Tibial artery (tissue), 4 donors: ENCODE measurements around the gene GNG2.

ENCODE experiments used
- DNase-seq, 2 donors: peaks; one replicate each; pipeline ENCODE4 v3.0.0-alpha.2; 2019
- H3K27ac ChIP-seq, 2 donors: fragments of 200-600 bp; sonication (generic) in 1 of 2; 1 replicate in 1 of 2; 2 replicates in 1 of 2; pipeline ENCODE4 v1.5.1; 2018 to 2019; ENCODE audit warnings: mild to moderate bottlenecking in 1 of 2
- H3K27me3 ChIP-seq, 2 donors: fragments of 200-600 bp; sonication (generic) in 1 of 2; one replicate each; pipeline versions ENCODE4 v1.5.1 to v1.6.0; 2016 to 2019
- H3K36me3 ChIP-seq, 3 donors: fragments of 200-600 bp; sonication (generic) in 2 of 3; one replicate each; pipeline ENCODE4 v1.5.1; 2016 to 2019; ENCODE audit warnings: mild to moderate bottlenecking in 2 of 3
- H3K4me1 ChIP-seq, 4 donors: fragments of 200-600 bp; sonication (generic) in 2 of 4; 1 replicate in 3 of 4; 2 replicates in 1 of 4; pipeline ENCODE4 v1.5.1; 2016 to 2019
- H3K4me3 ChIP-seq, 2 donors: fragments of 200-600 bp; sonication (generic) in 1 of 2; 1 replicate in 1 of 2; 2 replicates in 1 of 2; pipeline ENCODE4 v1.5.1; 2018 to 2019; ENCODE audit warnings: mild to moderate bottlenecking in 2 of 2
- H3K9me3 ChIP-seq, 3 donors: fragments of 200-600 bp; sonication (generic) in 1 of 3; one replicate each; pipeline ENCODE4 v1.5.1; 2016 to 2019
- CTCF ChIP-seq, 2 experiments: fragments of 200-600 bp in 1 of 2; fragments of 450-650 bp in 1 of 2; IDR thresholded peaks; one replicate each; pipeline ENCODE4 v1.5.1; 2017 to 2019; ENCODE audit warnings: antibody characterized with exemption in 2 of 2, mild to moderate bottlenecking in 1 of 2, moderate library complexity in 1 of 2
- intact Hi-C: fragments of 100-400 bp; cut with DNase I; formaldehyde crosslinking; loops from one replicate; pipeline ENCODE4 v1.15.0; 2023; ENCODE audit warnings: low total_unique reads

Gene GNG2

GRCh38 chr14:52006361-52006760 is 145.9 kb downstream of the GNG2 start:
- H3K27ac ChIP-seq: no peak overlapping the region
- no peak for TF ChIP-seq CTCF (IDR thresholded peaks at IDR 0.05)
- no peak overlapping the region for H3K4me3 ChIP-seq
- intact Hi-C loops: no loop called here
- peaks cover 0 to 10% (median 4%) of the 10 kb centered on the region in 4 donors for H3K4me1 ChIP-seq
- H3K9me3 ChIP-seq: no peaks in the 10 kb centered on the region
- H3K27me3 ChIP-seq: no peaks in the 10 kb centered on the region
- DNase-seq: no peak
- H3K36me3 ChIP-seq: peaks cover 84 to 96% (median 89%) of the 10 kb centered on the region in 3 donors

- H3K36me3 ChIP-seq: peaks cover 79 to 92% (median 86%) of the 10 kb centered on the region in 3 donors
- intact Hi-C loops: no loop called here
Measured at GRCh38 chr14:52007211-52007610, 146.8 kb downstream of the GNG2 start.

GRCh38 chr14:52007637-52008036 is 147.2 kb downstream of the GNG2 start:
- intact Hi-C loops: no loop called here
- no peak overlapping the region for H3K27ac ChIP-seq
- no peak for DNase-seq

More at GRCh38 chr14:52007211-52007610, 146.8 kb downstream of the GNG2 start:
- DNase-seq: no peak
- no peak overlapping the region for H3K27ac ChIP-seq
- H3K4me1 ChIP-seq: peaks cover 0 to 10% (median 6%) of the 10 kb centered on the region in 4 donors
- no peaks in the 10 kb centered on the region for H3K9me3 ChIP-seq
- TF ChIP-seq CTCF (IDR thresholded peaks at IDR 0.05): no peak
- H3K27me3 ChIP-seq: no peaks in the 10 kb centered on the region
- no peak overlapping the region for H3K4me3 ChIP-seq

GRCh38 chr14:52008136-52008535 is 147.7 kb downstream of the GNG2 start:
- H3K36me3 ChIP-seq: peaks cover 76 to 83% (median 79%) of the 10 kb centered on the region in 3 donors
- H3K9me3 ChIP-seq: no peaks in the 10 kb centered on the region
- intact Hi-C loops: no loop called here
- H3K27me3 ChIP-seq: no peaks in the 10 kb centered on the region
- no peak overlapping the region for H3K4me3 ChIP-seq
- TF ChIP-seq CTCF (IDR thresholded peaks at IDR 0.05): no peak
- no peak for DNase-seq
- peaks cover 0 to 15% (median 13%) of the 10 kb centered on the region in 4 donors for H3K4me1 ChIP-seq
- no peak overlapping the region for H3K27ac ChIP-seq

More at GRCh38 chr14:52007637-52008036, 147.2 kb downstream of the GNG2 start:
- Histone ChIP-seq H3K27me3 (no peaks in the 10 kb centered on the region), H3K4me1 (peaks cover 0 to 14% (median 10%) of the 10 kb centered on the region in 4 donors), H3K4me3 (no peak overlapping the region), H3K36me3 (peaks cover 76 to 88% (median 82%) of the 10 kb centered on the region in 3 donors), H3K9me3 (no peaks in the 10 kb centered on the region)
- no peak for TF ChIP-seq CTCF (IDR thresholded peaks at IDR 0.05)

GRCh38 chr14:52010173-52010693 is 149.8 kb downstream of the GNG2 start:
- Histone ChIP-seq H3K4me1 (peaks cover 0 to 13% (median 9%) of the 10 kb centered on the region in 4 donors), H3K4me3 (no peak overlapping the region), H3K27me3 (no peaks in the 10 kb centered on the region), H3K9me3 (no peaks in the 10 kb centered on the region), H3K27ac (no peak overlapping the region), H3K36me3 (peaks cover 61 to 63% (median 61%) of the 10 kb centered on the region in 3 donors)
- TF ChIP-seq CTCF (IDR thresholded peaks at IDR 0.05): no peak
- intact Hi-C loops: no loop called here
- DNase-seq: no peak
